DMS114 treated with DMSO at 0.1 percent for 48 hours (cell line): ENCODE measurements around the gene NR0B1.

Source experiments
- DNase-seq: peaks from one replicate; lab custom pipeline; 2025; ENCODE audit not compliant: unreplicated experiment; lab: John Stamatoyannopoulos, UW

Gene NR0B1

DNA sequence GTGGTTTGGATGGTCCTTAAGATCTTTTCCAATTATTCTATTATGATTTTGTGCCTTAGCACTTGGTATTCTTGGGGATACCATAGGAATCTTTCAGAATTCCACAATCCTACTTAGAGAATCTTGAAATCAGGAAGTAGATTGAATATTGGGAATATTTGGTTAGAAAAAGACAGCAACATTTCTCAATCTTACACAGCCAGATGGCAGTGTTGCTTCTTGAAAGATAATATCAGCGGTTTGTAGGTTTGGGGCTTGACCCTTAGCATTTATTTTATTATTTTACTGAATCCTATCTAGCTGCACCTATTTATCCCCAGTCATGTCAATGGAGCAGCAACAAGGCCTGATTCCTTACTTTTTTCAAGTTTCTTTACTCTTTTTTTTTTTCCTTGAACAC, 33.7 kb downstream of the NR0B1 start:
- no peak for DNase-seq

GRCh38 chrX:30270639-30271038, 38.6 kb downstream of the NR0B1 start:
- DNase-seq: no peak

DNA sequence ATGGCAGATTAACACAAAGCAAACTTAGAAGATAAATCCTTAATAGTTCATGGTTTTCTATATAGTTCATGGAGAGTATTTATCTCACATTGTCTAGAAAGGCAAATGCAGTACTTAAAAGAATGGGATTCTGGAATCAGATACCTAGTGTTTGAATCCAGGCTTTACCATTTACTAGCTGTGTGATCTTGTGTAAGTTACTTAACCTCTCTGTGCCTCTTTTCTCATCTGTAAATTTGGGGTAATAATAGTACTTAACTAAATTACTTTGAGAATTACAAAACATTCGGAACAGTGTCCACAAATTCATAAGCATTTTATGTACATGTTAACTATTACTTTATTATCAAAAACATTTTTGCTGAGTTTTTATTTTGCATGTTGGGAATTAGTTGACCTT, 46.4 kb downstream of the NR0B1 start:
- no peak for DNase-seq

- DNase-seq: no peak
These were observed 48.2 kb downstream of the NR0B1 start for GRCh38 chrX:30261012-30261411.

DNA sequence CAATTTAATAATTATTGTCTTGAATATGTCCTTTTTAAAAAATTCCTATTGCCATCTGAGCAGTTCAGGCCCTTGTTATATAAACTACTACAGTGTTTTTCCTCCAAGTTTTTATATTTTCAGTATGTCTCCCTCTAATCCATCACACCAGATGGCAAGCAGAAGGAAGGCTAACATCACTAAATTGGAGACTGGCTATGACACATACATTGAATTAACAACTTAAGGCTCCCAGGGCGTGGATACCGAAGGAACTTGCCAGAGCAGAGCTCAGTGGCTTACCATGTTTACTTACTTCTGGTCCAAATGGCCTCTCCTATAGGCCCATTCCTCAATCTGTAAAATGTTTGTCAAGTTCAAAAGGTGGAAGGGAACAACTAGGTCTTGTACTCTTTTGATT, 49.3 kb downstream of the NR0B1 start:
- no peak for DNase-seq
